ENCODE data around the gene LPIN2. TPM values are rescaled to one million over a fixed set of nuclear protein-coding genes. Genes with fewer than 3 reads are reported as not detected.

Gene LPIN2
- total and polyA plus RNA-seq, 2 of the 13 experiments (the other 11 are each of a cell fraction or from before 2014, with no cell fraction given) = 46.0 to 119 TPM

- TF ChIP-seq ZNF687 (CRISPR knock-in tag; IDR thresholded peaks at IDR 0.05) = peak; percentile 73
- peak; percentile 76 for TF ChIP-seq FOXA3 (CRISPR knock-in tag; IDR thresholded peaks at IDR 0.05)
- 0 out of 2 replicates have a peak, but pooled peaks have one; percentile 62 for TF ChIP-seq ARID2 (CRISPR knock-in tag; IDR thresholded peaks at IDR 0.05; ENCODE audit: borderline replicate concordance)
- TF ChIP-seq, protein P1, sequence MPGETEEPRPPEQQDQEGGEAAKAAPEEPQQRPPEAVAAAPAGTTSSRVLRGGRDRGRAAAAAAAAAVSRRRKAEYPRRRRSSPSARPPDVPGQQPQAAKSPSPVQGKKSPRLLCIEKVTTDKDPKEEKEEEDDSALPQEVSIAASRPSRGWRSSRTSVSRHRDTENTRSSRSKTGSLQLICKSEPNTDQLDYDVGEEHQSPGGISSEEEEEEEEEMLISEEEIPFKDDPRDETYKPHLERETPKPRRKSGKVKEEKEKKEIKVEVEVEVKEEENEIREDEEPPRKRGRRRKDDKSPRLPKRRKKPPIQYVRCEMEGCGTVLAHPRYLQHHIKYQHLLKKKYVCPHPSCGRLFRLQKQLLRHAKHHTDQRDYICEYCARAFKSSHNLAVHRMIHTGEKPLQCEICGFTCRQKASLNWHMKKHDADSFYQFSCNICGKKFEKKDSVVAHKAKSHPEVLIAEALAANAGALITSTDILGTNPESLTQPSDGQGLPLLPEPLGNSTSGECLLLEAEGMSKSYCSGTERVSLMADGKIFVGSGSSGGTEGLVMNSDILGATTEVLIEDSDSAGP (CRISPR knock-in tag; IDR thresholded peaks at IDR 0.05; ENCODE audit: borderline replicate concordance) = peak; percentile 22; the same call in 1 of the 2 replicates
- no peak for TF ChIP-seq ZSCAN25 (CRISPR knock-in tag; IDR thresholded peaks at IDR 0.05)
- no peak for TF ChIP-seq E2F5 (CRISPR knock-in tag; conservative IDR thresholded peaks at IDR 0.05)
- TF ChIP-seq, protein P2, sequence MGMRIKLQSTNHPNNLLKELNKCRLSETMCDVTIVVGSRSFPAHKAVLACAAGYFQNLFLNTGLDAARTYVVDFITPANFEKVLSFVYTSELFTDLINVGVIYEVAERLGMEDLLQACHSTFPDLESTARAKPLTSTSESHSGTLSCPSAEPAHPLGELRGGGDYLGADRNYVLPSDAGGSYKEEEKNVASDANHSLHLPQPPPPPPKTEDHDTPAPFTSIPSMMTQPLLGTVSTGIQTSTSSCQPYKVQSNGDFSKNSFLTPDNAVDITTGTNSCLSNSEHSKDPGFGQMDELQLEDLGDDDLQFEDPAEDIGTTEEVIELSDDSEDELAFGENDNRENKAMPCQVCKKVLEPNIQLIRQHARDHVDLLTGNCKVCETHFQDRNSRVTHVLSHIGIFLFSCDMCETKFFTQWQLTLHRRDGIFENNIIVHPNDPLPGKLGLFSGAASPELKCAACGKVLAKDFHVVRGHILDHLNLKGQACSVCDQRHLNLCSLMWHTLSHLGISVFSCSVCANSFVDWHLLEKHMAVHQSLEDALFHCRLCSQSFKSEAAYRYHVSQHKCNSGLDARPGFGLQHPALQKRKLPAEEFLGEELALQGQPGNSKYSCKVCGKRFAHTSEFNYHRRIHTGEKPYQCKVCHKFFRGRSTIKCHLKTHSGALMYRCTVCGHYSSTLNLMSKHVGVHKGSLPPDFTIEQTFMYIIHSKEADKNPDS (CRISPR knock-in tag; IDR thresholded peaks at IDR 0.05) = no peak
- TF ChIP-seq DNMT3B (CRISPR knock-in tag; conservative IDR thresholded peaks at IDR 0.05) = 0 out of 2 replicates have a peak, but pooled peaks have one; percentile 17
- no peak for TF ChIP-seq FOXP1 (IDR thresholded peaks at IDR 0.05)
- TF ChIP-seq FOXP1 (CRISPR knock-in tag; IDR thresholded peaks at IDR 0.05) = peak; percentile 52
- TF ChIP-seq REST (IDR thresholded peaks at IDR 0.05; ENCODE audit: borderline replicate concordance in 1 of 2, low read depth in 1 of 2, low read length in 2 of 2) = peak in 1 of 2 experiments; percentile 50; a peak in 1 of 4 replicates
- peak; percentile 91 for TF ChIP-seq SALL1 (CRISPR knock-in tag; IDR thresholded peaks at IDR 0.05)
- no peak for TF ChIP-seq MBNL3 (CRISPR knock-in tag; conservative IDR thresholded peaks at IDR 0.05)
- TF ChIP-seq SAFB2 (CRISPR knock-in tag; IDR thresholded peaks at IDR 0.05; ENCODE audit: borderline replicate concordance, low read depth) = no peak
Measured at GRCh38 chr18:3060667-3061580, 48.0 kb upstream of the LPIN2 start (continued).

All from HepG2 (cell line).